ENCODE data around the gene GALNT9.
A peak's percentile ranks its signal among the peaks of the same experiment; 100 is the strongest.
"Not testable (repeated sequence)": the region's sequence is repeated elsewhere in the genome, so short reads cannot be mapped to it uniquely, and the experiment has no call there.

The GALNT9 gene

GRCh38 chr12:132199526-132200319 lies 129.7 kb downstream of the GALNT9 start:
- no peak overlapping the region for H3K27ac Mint-ChIP-seq
- no peak for DNase-seq (ENCODE audit: low spot score)
- H3K27me3 Mint-ChIP-seq (ENCODE audit: low read depth): peaks cover 9% of the 10 kb centered on the region
- no peak overlapping the region for H3K4me3 Mint-ChIP-seq
- H3K9me3 Mint-ChIP-seq: no peaks in the 10 kb centered on the region
- no peaks in the 10 kb centered on the region for H3K4me1 Mint-ChIP-seq (ENCODE audit: low read depth)
- H3K36me3 Mint-ChIP-seq (ENCODE audit: low read depth): no peaks in the 10 kb centered on the region

DNA sequence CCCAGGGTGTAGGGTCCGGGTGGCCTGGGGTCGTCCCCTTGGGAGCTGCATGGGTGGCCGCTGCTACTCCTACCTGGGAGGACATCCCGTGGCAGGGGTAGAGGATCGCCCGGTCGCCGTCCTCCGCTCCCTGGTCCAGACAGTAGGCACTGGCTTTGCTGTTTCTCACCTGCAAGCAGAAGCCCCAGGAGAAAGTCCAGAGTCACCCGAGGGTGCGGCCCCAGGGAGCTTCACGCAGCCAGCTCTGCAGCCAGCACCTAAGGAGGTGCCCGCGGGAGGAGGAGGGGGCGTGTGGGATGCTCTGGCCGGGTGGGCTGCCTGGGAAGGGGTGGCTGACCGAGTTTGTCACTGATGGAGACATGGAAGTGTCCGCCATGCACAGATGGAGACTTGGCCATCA lies 130.3 kb downstream of the GALNT9 start:
- no peak overlapping the region for H3K27ac Mint-ChIP-seq
- H3K4me3 Mint-ChIP-seq: no peak overlapping the region
- no peaks in the 10 kb centered on the region for H3K4me1 Mint-ChIP-seq (ENCODE audit: low read depth)
- peaks cover 4% of the 10 kb centered on the region for H3K27me3 Mint-ChIP-seq (ENCODE audit: low read depth)
- H3K9me3 Mint-ChIP-seq: peaks cover 2% of the 10 kb centered on the region
- H3K36me3 Mint-ChIP-seq (ENCODE audit: low read depth): no peaks in the 10 kb centered on the region
- DNase-seq (ENCODE audit: low spot score): no peak

DNA sequence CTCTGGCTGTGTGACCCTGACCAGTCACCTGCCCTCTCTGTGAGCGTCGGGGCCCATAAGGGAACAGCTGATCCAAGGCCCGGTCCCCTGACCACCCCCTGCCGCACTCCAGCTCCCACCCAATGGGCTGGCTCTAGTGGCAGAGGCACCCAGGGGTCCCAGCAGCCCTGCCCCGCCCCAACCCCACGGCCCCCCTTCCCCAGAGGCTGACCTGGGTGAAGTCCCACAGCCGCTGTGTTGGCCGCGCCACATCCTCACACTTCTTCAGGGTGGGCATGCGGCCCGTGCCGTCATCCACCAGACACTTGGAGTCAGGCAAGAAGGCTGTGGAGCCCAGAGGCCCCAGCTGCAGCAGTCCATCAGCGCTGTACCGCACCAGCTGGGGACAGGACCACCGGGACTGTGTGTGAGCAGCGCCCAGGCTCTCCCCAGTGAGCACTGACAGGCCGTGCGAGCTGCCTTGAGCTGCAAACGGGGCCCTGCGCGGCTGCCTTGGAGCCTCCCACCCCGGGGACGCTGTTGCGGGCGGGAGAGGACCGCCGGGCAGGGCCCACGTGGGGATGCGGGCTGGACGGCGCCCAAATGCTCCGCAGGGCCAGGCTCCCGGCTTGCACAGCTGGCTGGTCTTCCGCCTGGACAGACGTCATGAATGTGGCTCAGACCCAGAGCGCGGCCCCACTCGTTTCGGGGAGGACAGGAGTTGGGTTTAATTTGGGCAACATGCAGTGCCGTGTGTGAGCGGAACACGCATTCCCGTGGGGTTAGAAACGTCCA lies 131.6 kb downstream of the GALNT9 start:
- H3K9me3 Mint-ChIP-seq: peaks cover 14% of the 10 kb centered on the region
- H3K27ac Mint-ChIP-seq: no peak overlapping the region
- H3K27me3 Mint-ChIP-seq (ENCODE audit: low read depth): peaks cover 3% of the 10 kb centered on the region
- no peak for DNase-seq (ENCODE audit: low spot score)
- no peaks in the 10 kb centered on the region for H3K4me1 Mint-ChIP-seq (ENCODE audit: low read depth)
- H3K36me3 Mint-ChIP-seq (ENCODE audit: low read depth): peaks cover 3% of the 10 kb centered on the region
- H3K4me3 Mint-ChIP-seq: no peak overlapping the region

GRCh38 chr12:132196873-132197390 lies 132.5 kb downstream of the GALNT9 start:
- peaks cover 14% of the 10 kb centered on the region for H3K9me3 Mint-ChIP-seq
- H3K36me3 Mint-ChIP-seq (ENCODE audit: low read depth): peaks cover 3% of the 10 kb centered on the region
- no peak overlapping the region for H3K27ac Mint-ChIP-seq
- DNase-seq (ENCODE audit: low spot score): no peak
- no peaks in the 10 kb centered on the region for H3K4me1 Mint-ChIP-seq (ENCODE audit: low read depth)
- H3K4me3 Mint-ChIP-seq: no peak overlapping the region
- no peaks in the 10 kb centered on the region for H3K27me3 Mint-ChIP-seq (ENCODE audit: low read depth)

DNA sequence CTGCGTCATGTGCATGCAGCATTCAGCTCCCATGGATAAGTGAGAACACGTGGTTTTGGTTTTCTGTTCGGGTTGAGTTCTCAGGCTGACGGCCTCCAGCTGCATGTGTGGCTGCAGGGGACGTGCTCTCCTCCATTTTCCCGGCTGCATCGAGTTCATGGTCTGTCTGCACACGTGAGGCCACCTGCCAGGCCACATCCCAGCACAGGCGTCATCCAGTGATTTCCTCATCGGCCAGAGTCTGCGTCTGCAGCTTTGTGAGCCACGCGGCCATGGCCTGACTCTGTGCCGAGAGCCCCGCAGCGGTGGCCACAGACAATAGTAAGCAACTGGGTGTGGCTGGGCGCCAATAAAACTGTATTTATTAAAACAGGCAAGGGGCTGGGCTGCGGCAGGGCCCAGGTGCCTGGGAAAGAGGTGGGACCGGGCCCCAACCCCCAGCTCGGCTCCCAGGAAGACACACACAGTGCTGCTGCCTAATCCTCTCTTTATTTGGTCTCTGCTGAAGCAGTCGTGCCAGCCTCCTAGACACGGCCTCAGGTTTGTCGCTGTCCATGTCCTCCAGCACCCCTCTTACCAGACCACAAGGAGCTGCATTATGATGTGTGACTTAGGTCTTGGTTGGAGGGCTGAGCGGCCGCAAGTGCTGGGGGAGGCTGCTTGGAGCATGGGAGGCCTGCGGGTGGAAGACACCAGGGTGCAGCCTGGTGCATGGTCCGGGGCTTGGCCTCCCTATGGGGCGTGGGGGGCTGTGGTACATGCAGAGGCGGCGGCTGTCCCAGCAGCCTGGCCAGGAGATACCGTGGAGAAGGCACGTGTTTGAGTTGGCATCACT lies 133.1 kb downstream of the GALNT9 start:
- no peaks in the 10 kb centered on the region for H3K4me1 Mint-ChIP-seq (ENCODE audit: low read depth)
- H3K4me3 Mint-ChIP-seq: no peak overlapping the region
- no peaks in the 10 kb centered on the region for H3K27me3 Mint-ChIP-seq (ENCODE audit: low read depth)
- DNase-seq (ENCODE audit: low spot score): no peak
- H3K9me3 Mint-ChIP-seq: peaks cover 14% of the 10 kb centered on the region
- H3K27ac Mint-ChIP-seq: no peak overlapping the region
- H3K36me3 Mint-ChIP-seq (ENCODE audit: low read depth): peaks cover 3% of the 10 kb centered on the region

DNA sequence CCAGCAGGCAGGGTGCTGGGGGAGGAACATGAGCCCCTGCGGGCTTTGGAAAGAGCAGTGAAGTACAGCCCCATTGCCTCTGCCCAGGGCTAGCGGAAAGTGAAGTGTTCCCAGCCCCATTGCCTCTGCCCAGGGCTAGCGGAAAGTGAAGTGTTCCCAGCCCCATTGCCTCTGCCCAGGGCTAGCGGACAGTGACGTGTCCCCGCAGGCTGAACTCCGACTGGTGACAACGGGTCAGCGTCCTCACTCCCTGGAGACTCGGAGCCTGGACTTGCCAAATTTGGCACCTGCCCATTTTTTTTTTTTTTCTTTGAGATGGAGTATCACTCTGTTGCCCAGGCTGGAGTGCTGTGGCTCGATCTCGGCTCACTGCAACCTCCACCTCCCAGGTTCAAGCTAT lies 134.1 kb downstream of the GALNT9 start:
- H3K9me3 Mint-ChIP-seq: peaks cover 14% of the 10 kb centered on the region
- not testable (repeated sequence) for DNase-seq (ENCODE audit: low spot score); H3K4me1 Mint-ChIP-seq (ENCODE audit: low read depth); H3K36me3 Mint-ChIP-seq (ENCODE audit: low read depth); H3K27ac Mint-ChIP-seq; H3K4me3 Mint-ChIP-seq; H3K27me3 Mint-ChIP-seq (ENCODE audit: low read depth)

GRCh38 chr12:132194556-132194955 lies 134.8 kb downstream of the GALNT9 start:
- Mint-ChIP-seq H3K27ac (no peak overlapping the region), H3K9me3 (peaks cover 14% of the 10 kb centered on the region), H3K4me3 (no peak overlapping the region), H3K4me1 (ENCODE audit: low read depth) (no peaks in the 10 kb centered on the region), H3K27me3 (ENCODE audit: low read depth) (no peaks in the 10 kb centered on the region), H3K36me3 (ENCODE audit: low read depth) (peaks cover 3% of the 10 kb centered on the region)
- DNase-seq (ENCODE audit: low spot score): no peak

DNA sequence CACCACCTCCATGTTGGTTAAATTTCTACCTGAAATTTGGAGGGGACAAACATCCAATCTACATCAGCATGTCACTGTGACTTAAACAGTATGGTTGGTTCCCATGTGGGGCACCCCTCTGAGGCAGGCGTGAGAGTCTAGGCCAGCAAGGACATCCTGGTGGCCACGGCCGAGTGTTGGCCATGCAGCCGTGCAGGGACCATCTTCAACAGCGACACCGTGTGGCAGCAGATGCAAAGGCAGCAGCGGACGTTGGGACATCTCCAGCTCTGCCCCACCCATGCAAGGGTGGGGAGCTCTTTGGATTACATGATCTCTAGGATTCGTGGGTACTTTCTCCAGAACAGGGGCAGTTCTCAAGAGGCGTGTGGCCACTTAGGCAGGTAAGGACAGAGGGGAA lies 135.3 kb downstream of the GALNT9 start:
- peaks cover 5% of the 10 kb centered on the region for H3K36me3 Mint-ChIP-seq (ENCODE audit: low read depth)
- H3K9me3 Mint-ChIP-seq: peaks cover 14% of the 10 kb centered on the region
- no peak overlapping the region for H3K27ac Mint-ChIP-seq
- H3K4me1 Mint-ChIP-seq (ENCODE audit: low read depth): peaks cover 3% of the 10 kb centered on the region
- no peaks in the 10 kb centered on the region for H3K27me3 Mint-ChIP-seq (ENCODE audit: low read depth)
- no peak for DNase-seq (ENCODE audit: low spot score)
- H3K4me3 Mint-ChIP-seq: no peak overlapping the region

DNA sequence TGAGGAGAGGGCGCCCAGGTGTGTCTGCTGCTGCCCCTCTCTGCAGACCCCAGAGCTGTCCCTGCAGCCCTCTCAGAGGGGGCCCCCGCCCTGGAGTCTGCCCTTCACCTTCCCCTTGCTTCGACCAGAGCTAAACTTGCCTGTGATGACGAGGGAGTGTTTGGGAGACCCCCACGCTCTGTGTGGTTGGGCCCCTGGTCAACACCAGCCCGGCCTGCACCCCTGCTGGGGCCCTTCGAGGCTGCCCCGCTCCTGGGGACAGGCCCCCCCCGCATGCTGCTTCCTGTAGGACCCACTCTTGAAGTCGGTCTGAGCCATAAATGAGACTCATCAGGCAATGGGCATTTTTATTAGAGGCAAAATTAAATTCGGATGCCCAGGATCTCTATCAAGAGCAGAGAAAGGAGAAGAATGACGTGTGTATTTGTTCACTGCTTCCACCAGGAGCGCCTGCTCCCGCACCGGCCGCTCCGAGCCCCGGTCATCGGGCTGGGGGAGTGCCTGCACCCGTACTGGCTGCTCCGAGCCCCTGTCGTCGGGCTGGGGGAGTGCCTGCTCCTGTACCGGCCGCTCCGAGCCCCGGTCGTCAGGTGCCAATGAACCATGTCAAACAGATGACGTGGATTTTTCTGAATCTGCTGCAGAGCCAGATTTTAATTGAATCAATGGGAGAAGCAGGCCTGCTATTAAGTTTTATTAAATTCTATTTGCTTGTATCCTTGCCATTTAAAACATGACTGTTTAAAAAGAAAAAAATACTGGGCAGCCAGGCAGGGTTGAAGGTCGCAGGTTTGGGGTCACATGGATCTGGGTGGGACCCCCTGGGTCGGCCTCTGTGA lies 137.5 kb downstream of the GALNT9 start:
- Mint-ChIP-seq H3K4me1 (ENCODE audit: low read depth) (peaks cover 3% of the 10 kb centered on the region), H3K27ac (no peak overlapping the region), H3K4me3 (no peak overlapping the region), H3K27me3 (ENCODE audit: low read depth) (no peaks in the 10 kb centered on the region), H3K36me3 (ENCODE audit: low read depth) (peaks cover 5% of the 10 kb centered on the region), H3K9me3 (peaks cover 14% of the 10 kb centered on the region)
- DNase-seq (ENCODE audit: low spot score): no peak

- Mint-ChIP-seq H3K27ac (no peak overlapping the region), H3K4me3 (peak overlapping the region; percentile 72), H3K9me3 (peaks cover 14% of the 10 kb centered on the region), H3K36me3 (ENCODE audit: low read depth) (peaks cover 6% of the 10 kb centered on the region), H3K27me3 (ENCODE audit: low read depth) (peaks cover 1% of the 10 kb centered on the region), H3K4me1 (ENCODE audit: low read depth) (peaks cover 11% of the 10 kb centered on the region)
- DNase-seq (ENCODE audit: low spot score): no peak
Measured at GRCh38 chr12:132190834-132191500, 138.4 kb downstream of the GALNT9 start.

DNA sequence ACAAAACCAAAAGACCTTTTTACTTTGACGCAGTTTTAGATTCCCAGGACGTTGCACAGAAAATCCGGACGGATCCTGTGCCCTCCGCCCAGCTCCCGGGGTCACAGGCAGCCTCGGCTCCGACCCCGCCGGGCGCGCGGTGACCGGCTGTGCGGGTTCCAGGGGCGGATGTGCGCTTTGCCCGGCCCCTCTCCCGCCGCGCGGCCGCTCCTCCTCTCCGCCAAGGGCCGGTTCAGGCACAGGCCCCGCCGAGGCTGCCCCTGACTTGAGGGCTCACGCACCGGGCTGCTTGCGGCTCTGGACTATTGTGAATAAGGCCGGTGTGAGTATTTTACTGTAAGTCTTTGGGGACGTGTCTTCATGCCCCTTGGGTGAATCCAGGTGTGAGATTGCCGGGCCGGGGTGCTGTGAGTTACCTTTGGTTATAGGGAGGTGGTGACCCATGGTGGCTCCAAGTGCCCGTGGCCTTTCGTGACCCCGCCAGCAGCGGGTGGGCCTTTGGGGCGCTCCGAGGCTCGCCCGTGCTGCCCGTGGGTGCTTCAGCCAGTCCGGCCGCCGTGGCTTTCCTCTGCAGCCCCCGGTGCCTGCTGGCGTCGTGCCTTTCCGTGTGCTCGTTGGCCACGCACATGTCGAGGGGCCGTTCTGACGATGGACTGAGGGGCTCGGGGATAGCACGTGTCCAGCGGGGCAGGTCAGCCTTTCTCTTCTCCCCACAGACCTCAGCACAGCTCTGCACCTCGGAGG lies 139.2 kb downstream of the GALNT9 start:
- H3K4me3 Mint-ChIP-seq: peak overlapping the region; percentile 95
- peak overlapping the region; percentile 92 for H3K27ac Mint-ChIP-seq
- peaks cover 14% of the 10 kb centered on the region for H3K9me3 Mint-ChIP-seq
- DNase-seq (ENCODE audit: low spot score): no peak
- H3K27me3 Mint-ChIP-seq (ENCODE audit: low read depth): peaks cover 6% of the 10 kb centered on the region
- H3K36me3 Mint-ChIP-seq (ENCODE audit: low read depth): peaks cover 9% of the 10 kb centered on the region
- peaks cover 18% of the 10 kb centered on the region for H3K4me1 Mint-ChIP-seq (ENCODE audit: low read depth)

GRCh38 chr12:132189378-132190011 lies 139.9 kb downstream of the GALNT9 start:
- Mint-ChIP-seq H3K9me3 (peaks cover 14% of the 10 kb centered on the region), H3K27me3 (ENCODE audit: low read depth) (peaks cover 10% of the 10 kb centered on the region), H3K27ac (peak overlapping the region; percentile 92), H3K4me1 (ENCODE audit: low read depth) (peaks cover 18% of the 10 kb centered on the region), H3K36me3 (ENCODE audit: low read depth) (peaks cover 9% of the 10 kb centered on the region), H3K4me3 (peak overlapping the region; percentile 95)
- peak; percentile 96 for DNase-seq (ENCODE audit: low spot score)

Data from T-helper 2 cell treated with Interferon-gamma antibody and Interleukin-4, amounts not matched to agents 5 μg/mL and 100 μg/mL, for 36 hours (primary cell).